Measurements from ENCODE around the gene NPLOC4. TPM values are rescaled to one million over a fixed set of nuclear protein-coding genes. Genes with fewer than 3 reads are reported as not detected.

NPLOC4 gene
- total and polyA plus RNA-seq, 4 donors: 23.5 to 67.4 (median 50.6) TPM

DNA sequence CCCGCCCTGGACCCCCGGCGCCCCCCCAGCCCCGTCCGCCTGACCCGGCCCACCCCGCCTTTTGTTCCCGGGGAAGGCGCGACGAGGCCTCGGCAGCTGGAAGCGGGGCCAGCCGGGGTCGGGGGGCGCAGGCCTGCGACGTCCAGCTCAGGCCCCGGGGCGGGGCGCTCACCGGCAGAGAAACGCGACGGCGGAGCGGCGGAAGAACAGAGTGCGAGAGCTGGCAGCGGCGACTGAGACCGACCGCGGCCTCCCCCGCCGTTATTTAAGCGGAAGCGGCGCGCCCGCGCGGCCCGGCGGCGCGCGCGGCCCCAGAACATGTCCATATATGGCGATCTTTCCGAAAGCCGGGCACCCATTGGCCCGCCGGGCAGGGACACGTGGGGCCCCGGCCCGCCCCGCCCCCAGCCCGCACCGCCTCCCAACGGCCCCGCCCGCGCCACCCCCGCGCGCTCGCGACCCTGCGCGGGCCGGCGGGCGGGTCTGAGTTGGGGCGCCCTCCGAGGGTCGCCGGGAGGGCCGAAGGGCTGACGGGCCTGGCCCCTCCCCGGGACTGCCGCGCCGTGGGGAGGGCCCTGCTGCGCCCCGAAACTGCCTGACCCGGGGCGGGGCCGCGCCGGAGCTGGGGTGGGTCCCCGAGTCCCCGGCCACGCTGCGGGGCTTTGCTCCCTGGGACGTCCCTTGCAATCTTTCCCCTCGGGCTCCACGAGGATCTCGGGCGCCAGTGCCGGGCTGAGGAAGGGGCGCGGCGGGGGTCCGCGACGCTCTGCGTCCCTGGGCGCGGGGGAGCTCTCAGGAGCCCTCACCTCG lies 124.1 kb downstream of the NPLOC4 start, which contains the start of gene ACTG1:
Gene ACTG1, minus strand, starts transcription at position 238 of the 810 bp plus-strand sequence. CDS start 445 bp downstream, outside the sequence.
- no peaks in the 10 kb centered on the region for H3K9me3 ChIP-seq (ENCODE audit: control insufficient read depth in 4 of 4, low read length in 3 of 4)
- peak within 1 kb of the TSS; percentile 71 to 98 for H3K27ac ChIP-seq (ENCODE audit: low read depth in 1 of 2, low read length in 2 of 2)
- H3K36me3 ChIP-seq (ENCODE audit: control insufficient read depth in 4 of 4, insufficient read depth in 3 of 4, low read depth in 1 of 4, low read length in 3 of 4): peaks cover 3 to 22% (median 13%) of the 10 kb centered on the region in 4 donors
- H3K4me1 ChIP-seq (ENCODE audit: control insufficient read depth in 4 of 4, insufficient read depth in 4 of 4, low read length in 3 of 4): peaks cover 7 to 45% (median 20%) of the 10 kb centered on the region in 4 donors
- H3K9ac ChIP-seq (ENCODE audit: low read depth in 1 of 2, low read length in 2 of 2): peak within 1 kb of the TSS; percentile 80 to 85
- no peaks in the 10 kb centered on the region for H3K27me3 ChIP-seq (ENCODE audit: control insufficient read depth in 4 of 4, insufficient read depth in 4 of 4, low read length in 3 of 4)
- under 1% methylated on average over 111 of the region's 111 CpGs for WGBS
- peak; percentile 85 for DNase-seq (ENCODE audit: low spot score)
- peak within 1 kb of the TSS; percentile 87 to 97 (median 95) for H3K4me3 ChIP-seq (ENCODE audit: low read depth in 1 of 3, low read length in 3 of 3)
- TF ChIP-seq, protein P1, sequence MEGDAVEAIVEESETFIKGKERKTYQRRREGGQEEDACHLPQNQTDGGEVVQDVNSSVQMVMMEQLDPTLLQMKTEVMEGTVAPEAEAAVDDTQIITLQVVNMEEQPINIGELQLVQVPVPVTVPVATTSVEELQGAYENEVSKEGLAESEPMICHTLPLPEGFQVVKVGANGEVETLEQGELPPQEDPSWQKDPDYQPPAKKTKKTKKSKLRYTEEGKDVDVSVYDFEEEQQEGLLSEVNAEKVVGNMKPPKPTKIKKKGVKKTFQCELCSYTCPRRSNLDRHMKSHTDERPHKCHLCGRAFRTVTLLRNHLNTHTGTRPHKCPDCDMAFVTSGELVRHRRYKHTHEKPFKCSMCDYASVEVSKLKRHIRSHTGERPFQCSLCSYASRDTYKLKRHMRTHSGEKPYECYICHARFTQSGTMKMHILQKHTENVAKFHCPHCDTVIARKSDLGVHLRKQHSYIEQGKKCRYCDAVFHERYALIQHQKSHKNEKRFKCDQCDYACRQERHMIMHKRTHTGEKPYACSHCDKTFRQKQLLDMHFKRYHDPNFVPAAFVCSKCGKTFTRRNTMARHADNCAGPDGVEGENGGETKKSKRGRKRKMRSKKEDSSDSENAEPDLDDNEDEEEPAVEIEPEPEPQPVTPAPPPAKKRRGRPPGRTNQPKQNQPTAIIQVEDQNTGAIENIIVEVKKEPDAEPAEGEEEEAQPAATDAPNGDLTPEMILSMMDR (IDR thresholded peaks at IDR 0.05; ENCODE audit: low read depth, low read length, missing input control): no peak
- TF ChIP-seq EGR1 (IDR thresholded peaks at IDR 0.05; ENCODE audit: low read depth in 2 of 2) (peak in 1 of 2 donors; percentile 31), TAF1 (conservative IDR thresholded peaks at IDR 0.05) (peak; percentile 67)

DNA sequence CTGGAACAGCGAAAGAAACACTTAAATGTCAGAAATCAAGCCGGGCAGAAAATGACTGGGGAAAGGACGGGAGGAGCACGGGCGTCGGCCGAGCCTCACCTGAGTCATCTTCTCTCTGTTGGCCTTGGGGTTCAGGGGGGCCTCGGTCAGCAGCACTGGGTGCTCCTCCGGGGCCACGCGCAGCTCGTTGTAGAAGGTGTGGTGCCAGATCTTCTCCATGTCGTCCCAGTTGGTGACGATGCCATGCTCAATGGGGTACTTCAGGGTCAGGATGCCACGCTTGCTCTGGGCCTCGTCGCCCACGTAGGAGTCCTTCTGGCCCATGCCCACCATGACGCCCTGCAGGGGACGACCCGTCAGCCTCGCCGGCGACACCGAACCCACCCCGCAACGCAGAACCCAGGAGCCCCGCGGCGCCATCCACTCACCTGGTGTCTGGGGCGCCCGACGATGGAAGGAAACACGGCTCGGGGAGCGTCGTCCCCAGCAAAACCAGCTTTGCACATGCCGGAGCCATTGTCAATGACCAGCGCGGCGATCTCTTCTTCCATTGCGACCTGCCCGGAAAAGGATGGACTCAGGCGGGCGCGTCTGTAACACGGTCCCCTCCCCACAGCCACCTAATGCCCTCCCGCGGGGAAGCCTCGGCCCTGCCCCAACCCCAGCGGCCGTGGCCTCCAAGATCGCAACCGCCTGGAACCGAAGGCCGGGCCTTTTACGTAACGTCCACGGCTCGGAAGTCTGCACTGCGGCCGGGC lies 124.9 kb downstream of the NPLOC4 start:
- Histone ChIP-seq H3K4me3 (ENCODE audit: low read depth in 1 of 3, low read length in 3 of 3) (peak overlapping the region; percentile 87 to 97 (median 95)), H3K4me1 (ENCODE audit: control insufficient read depth in 4 of 4, insufficient read depth in 4 of 4, low read length in 3 of 4) (peaks cover 7 to 45% (median 20%) of the 10 kb centered on the region in 4 donors), H3K9me3 (ENCODE audit: control insufficient read depth in 4 of 4, low read length in 3 of 4) (no peaks in the 10 kb centered on the region), H3K9ac (ENCODE audit: low read depth in 1 of 2, low read length in 2 of 2) (peak overlapping the region; percentile 62 to 80), H3K27me3 (ENCODE audit: control insufficient read depth in 4 of 4, insufficient read depth in 4 of 4, low read length in 3 of 4) (no peaks in the 10 kb centered on the region), H3K36me3 (ENCODE audit: control insufficient read depth in 4 of 4, insufficient read depth in 3 of 4, low read depth in 1 of 4, low read length in 3 of 4) (peaks cover 3 to 22% (median 13%) of the 10 kb centered on the region in 4 donors), H3K27ac (ENCODE audit: low read depth in 1 of 2, low read length in 2 of 2) (peak overlapping the region; percentile 57 to 79)
- DNase-seq (ENCODE audit: low spot score): no peak
- TF ChIP-seq SP1 (IDR thresholded peaks at IDR 0.05) (peak; percentile 4), YY1 (IDR thresholded peaks at IDR 0.05) (no peak)
- 1% methylated on average over 62 of the region's 62 CpGs for WGBS

DNA sequence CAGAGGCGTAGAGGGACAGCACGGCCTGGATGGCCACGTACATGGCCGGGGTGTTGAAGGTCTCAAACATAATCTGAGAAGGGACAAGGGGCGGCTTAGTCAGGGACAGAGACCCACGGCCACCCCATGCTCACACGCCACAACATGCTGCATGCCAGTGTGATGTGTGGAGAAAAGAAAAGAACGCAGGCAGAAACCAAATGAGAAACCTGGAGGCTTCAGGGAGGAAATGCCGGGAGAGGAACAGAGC lies 125.4 kb downstream of the NPLOC4 start:
- Histone ChIP-seq H3K9me3 (ENCODE audit: control insufficient read depth in 4 of 4, low read length in 3 of 4) (no peaks in the 10 kb centered on the region), H3K4me1 (ENCODE audit: control insufficient read depth in 4 of 4, insufficient read depth in 4 of 4, low read length in 3 of 4) (peaks cover 7 to 45% (median 20%) of the 10 kb centered on the region in 4 donors), H3K36me3 (ENCODE audit: control insufficient read depth in 4 of 4, insufficient read depth in 3 of 4, low read depth in 1 of 4, low read length in 3 of 4) (peaks cover 3 to 22% (median 13%) of the 10 kb centered on the region in 4 donors), H3K27me3 (ENCODE audit: control insufficient read depth in 4 of 4, insufficient read depth in 4 of 4, low read length in 3 of 4) (no peaks in the 10 kb centered on the region), H3K27ac (ENCODE audit: low read depth in 1 of 2, low read length in 2 of 2) (peak overlapping the region; percentile 57 to 79), H3K4me3 (ENCODE audit: low read depth in 1 of 3, low read length in 3 of 3) (peak overlapping the region; percentile 87 to 97 (median 95)), H3K9ac (ENCODE audit: low read depth in 1 of 2, low read length in 2 of 2) (peak overlapping the region; percentile 78 to 80)
- 12% methylated on average over 9 of the region's 9 CpGs for WGBS
- no peak for TF ChIP-seq FOXA1 (IDR thresholded peaks at IDR 0.05)
- no peak for TF ChIP-seq HNF4A (conservative IDR thresholded peaks at IDR 0.05)
- TF ChIP-seq EGR1 (IDR thresholded peaks at IDR 0.05; ENCODE audit: low read depth in 2 of 2): no peak
- TF ChIP-seq TAF1 (conservative IDR thresholded peaks at IDR 0.05): no peak
- TF ChIP-seq HNF4G (IDR thresholded peaks at IDR 0.05): no peak
- TF ChIP-seq, protein P2, sequence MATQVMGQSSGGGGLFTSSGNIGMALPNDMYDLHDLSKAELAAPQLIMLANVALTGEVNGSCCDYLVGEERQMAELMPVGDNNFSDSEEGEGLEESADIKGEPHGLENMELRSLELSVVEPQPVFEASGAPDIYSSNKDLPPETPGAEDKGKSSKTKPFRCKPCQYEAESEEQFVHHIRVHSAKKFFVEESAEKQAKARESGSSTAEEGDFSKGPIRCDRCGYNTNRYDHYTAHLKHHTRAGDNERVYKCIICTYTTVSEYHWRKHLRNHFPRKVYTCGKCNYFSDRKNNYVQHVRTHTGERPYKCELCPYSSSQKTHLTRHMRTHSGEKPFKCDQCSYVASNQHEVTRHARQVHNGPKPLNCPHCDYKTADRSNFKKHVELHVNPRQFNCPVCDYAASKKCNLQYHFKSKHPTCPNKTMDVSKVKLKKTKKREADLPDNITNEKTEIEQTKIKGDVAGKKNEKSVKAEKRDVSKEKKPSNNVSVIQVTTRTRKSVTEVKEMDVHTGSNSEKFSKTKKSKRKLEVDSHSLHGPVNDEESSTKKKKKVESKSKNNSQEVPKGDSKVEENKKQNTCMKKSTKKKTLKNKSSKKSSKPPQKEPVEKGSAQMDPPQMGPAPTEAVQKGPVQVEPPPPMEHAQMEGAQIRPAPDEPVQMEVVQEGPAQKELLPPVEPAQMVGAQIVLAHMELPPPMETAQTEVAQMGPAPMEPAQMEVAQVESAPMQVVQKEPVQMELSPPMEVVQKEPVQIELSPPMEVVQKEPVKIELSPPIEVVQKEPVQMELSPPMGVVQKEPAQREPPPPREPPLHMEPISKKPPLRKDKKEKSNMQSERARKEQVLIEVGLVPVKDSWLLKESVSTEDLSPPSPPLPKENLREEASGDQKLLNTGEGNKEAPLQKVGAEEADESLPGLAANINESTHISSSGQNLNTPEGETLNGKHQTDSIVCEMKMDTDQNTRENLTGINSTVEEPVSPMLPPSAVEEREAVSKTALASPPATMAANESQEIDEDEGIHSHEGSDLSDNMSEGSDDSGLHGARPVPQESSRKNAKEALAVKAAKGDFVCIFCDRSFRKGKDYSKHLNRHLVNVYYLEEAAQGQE (IDR thresholded peaks at IDR 0.05): no peak
- TF ChIP-seq NR2F2 (IDR thresholded peaks at IDR 0.05): no peak
- TF ChIP-seq SP1 (IDR thresholded peaks at IDR 0.05): no peak
- TF ChIP-seq, protein P1 (IDR thresholded peaks at IDR 0.05; ENCODE audit: low read depth, low read length, missing input control): no peak
- TF ChIP-seq JUND (IDR thresholded peaks at IDR 0.05): no peak
- TF ChIP-seq, protein P3, sequence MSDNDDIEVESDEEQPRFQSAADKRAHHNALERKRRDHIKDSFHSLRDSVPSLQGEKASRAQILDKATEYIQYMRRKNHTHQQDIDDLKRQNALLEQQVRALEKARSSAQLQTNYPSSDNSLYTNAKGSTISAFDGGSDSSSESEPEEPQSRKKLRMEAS (IDR thresholded peaks at IDR 0.05): no peak
- TF ChIP-seq, protein P4, sequence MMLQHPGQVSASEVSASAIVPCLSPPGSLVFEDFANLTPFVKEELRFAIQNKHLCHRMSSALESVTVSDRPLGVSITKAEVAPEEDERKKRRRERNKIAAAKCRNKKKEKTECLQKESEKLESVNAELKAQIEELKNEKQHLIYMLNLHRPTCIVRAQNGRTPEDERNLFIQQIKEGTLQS (IDR thresholded peaks at IDR 0.05): no peak
- no peak for DNase-seq (ENCODE audit: low spot score)
